Erythroblast (primary cell): Measurements from ENCODE around the gene UBAC2.

Source experiments
- GATA1 ChIP-seq: IDR thresholded peaks from 2 replicates; pipeline ENCODE4 v1.6.1; 2011; ENCODE audit warnings: low read depth, mild to moderate bottlenecking, control low read depth, low read length, moderate library complexity
- POLR2A ChIP-seq: IDR thresholded peaks from 2 replicates; pipeline ENCODE4 v1.6.1; 2011; ENCODE audit warnings: mild to moderate bottlenecking, low read length

GRCh38 chr13:99408703-99409000, 208.0 kb downstream of the UBAC2 start:
- TF ChIP-seq POLR2A (no peak), GATA1 (no peak)
